ENCODE data around the gene ATP1B1.

ATP1B1 gene

DNA sequence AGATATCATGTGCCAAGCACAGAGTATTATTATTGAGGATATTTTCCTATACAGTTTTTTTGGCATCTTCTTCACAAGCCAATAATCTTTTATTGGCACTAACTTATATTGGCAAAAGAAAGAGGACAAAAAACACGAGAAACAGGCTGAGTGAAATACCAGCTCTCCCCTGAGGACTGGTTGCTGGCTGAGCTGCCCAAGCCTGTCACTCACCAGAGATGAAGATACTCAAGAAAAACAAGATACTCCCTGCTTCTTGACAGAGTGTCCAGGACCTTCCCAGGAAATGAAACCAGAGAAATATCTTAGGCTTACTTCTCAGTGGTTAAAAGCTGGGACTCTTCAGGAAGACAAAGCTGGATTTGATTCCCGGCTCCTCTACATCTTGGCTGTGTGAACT, 35.9 kb upstream of the ATP1B1 start:
- H3K4me3 ChIP-seq (ENCODE audit: low read depth, low read length): no peak overlapping the region
- TF ChIP-seq, protein P1, sequence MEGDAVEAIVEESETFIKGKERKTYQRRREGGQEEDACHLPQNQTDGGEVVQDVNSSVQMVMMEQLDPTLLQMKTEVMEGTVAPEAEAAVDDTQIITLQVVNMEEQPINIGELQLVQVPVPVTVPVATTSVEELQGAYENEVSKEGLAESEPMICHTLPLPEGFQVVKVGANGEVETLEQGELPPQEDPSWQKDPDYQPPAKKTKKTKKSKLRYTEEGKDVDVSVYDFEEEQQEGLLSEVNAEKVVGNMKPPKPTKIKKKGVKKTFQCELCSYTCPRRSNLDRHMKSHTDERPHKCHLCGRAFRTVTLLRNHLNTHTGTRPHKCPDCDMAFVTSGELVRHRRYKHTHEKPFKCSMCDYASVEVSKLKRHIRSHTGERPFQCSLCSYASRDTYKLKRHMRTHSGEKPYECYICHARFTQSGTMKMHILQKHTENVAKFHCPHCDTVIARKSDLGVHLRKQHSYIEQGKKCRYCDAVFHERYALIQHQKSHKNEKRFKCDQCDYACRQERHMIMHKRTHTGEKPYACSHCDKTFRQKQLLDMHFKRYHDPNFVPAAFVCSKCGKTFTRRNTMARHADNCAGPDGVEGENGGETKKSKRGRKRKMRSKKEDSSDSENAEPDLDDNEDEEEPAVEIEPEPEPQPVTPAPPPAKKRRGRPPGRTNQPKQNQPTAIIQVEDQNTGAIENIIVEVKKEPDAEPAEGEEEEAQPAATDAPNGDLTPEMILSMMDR (IDR thresholded peaks at IDR 0.05; ENCODE audit: insufficient read depth, low read depth, low read length, missing control alignments): no peak
- no peak for DNase-seq (ENCODE audit: low read depth)

DNA sequence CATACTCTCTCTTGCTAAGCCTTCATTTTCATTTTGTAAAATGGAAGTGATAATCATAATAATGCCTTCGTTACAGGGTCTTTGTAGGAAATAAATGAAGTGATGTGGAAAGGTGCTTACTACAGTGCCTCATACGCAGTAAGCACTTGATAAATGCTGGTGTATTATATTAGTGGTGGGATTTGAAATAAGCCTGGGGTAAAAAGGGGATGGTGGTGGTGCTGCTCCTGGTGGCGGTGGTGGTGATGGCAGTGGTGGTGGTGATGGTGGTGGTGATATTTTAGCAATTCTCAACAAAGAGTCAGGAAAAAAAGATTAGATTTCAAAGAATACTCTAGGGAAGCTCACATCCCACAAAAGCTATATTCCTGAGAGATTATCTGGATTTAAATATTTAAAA, 35.5 kb upstream of the ATP1B1 start:
- DNase-seq (ENCODE audit: low read depth): no peak
- H3K4me3 ChIP-seq (ENCODE audit: low read depth, low read length): no peak overlapping the region
- TF ChIP-seq, protein P1 (IDR thresholded peaks at IDR 0.05; ENCODE audit: insufficient read depth, low read depth, low read length, missing control alignments): peak; percentile 7

DNA sequence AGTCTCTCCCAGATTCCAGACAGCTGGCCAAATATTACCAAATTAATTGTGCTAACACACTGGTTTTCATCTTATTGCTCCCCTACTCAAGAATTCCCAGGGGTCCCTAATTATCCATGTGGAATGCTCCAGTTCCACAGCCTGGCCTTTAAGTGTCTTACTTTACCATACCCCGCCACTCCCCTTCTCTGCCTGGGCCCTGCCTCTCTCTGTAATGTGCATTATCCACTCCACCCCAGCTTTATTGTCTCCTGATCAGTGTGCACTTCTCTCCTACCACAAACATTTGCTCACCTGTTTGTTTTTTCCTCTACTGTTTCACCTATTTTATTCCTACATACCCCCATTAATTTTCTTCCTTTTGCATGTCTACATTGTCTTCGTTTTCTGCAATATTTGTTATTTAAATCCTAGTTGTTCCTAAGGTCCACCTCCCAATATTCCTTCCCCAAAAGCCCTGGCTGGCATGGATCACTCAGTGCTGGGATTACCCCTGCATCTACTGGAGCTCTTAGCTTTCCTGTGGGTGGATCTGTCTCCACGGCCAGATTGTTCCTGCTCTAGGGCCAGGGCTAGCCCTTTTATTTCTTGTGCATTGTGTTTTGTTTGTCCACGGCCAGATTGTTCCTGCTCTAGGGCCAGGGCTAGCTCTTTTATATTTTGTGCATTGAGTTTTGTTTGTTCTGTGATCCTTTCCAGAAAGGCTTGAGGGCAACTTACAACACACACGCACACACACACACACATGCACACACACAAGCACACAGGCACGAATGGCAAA, 33.4 kb upstream of the ATP1B1 start:
- DNase-seq (ENCODE audit: low read depth): no peak

DNA sequence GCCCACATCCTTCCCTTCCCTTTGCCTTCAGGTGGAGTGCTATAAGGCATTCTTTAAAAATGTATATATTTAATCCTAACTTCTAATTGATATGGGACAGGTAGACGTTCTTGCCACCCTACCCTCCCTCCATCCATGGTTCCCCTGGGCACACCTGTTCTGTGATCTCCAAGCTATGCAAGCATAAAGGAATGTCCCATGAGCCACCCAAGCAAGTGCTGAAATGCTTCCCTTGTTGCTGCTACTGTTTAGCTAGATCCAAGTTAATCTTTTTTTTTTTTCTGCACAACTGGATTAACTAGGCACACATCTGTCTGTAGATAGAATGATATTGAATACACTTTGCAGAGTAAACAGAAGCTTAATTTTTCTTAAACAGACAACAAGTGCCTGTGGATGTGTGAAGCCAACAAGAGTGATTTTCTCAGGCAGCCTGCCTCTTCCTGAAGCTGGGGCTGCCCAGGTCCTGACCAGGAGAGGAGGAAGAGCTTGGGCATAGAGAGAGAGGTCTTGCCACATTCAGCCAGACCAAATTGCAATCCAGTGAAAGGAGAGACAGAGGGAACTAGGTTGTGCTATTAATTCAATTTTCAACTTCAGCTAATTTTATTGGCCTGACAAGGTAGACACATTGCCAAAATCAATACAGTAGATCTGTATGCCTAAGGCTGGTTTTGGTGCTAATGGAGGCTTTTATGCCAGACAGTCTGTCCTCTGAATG, 28.2 kb upstream of the ATP1B1 start:
- no peak overlapping the region for H3K4me3 ChIP-seq (ENCODE audit: low read depth, low read length)
- no peak for DNase-seq (ENCODE audit: low read depth)
- TF ChIP-seq, protein P1 (IDR thresholded peaks at IDR 0.05; ENCODE audit: insufficient read depth, low read depth, low read length, missing control alignments): no peak

More for the DNA sequence above, 33.4 kb upstream of the ATP1B1 start:
- H3K4me3 ChIP-seq (ENCODE audit: low read depth, low read length): no peak overlapping the region
- TF ChIP-seq, protein P1 (IDR thresholded peaks at IDR 0.05; ENCODE audit: insufficient read depth, low read depth, low read length, missing control alignments): no peak

DNA sequence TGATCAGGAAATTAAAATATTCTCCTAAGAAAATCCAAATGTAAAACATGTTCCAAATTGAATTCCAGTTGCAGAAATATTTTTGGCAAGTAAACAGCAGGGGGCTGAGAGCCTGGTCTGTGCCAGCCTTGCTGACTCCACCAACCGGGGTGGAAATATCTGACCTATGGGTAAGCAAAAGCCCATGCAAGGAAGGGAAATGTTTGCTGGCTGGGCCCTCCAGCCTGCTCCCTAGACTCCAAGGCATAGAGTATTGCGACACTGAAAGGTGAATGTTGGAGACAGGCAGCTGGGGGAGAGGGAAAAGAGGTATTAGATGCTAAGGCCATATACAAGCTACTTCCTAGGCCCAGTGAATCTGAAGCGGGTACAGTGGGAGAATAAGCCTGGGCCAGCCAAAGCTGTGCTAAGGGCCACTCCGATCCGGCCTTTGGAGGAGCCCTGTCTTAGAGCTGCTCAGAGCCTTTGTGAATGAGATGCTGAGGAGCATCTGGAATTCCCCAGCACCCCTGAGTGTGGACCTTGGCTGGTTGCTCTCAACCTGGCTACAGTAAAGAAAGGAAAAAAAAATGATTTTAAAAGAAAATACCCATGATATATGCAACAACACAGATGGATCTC, 24.9 kb upstream of the ATP1B1 start:
- H3K4me3 ChIP-seq (ENCODE audit: low read depth, low read length): no peak overlapping the region
- TF ChIP-seq, protein P1 (IDR thresholded peaks at IDR 0.05; ENCODE audit: insufficient read depth, low read depth, low read length, missing control alignments): no peak
- DNase-seq (ENCODE audit: low read depth): no peak

DNA sequence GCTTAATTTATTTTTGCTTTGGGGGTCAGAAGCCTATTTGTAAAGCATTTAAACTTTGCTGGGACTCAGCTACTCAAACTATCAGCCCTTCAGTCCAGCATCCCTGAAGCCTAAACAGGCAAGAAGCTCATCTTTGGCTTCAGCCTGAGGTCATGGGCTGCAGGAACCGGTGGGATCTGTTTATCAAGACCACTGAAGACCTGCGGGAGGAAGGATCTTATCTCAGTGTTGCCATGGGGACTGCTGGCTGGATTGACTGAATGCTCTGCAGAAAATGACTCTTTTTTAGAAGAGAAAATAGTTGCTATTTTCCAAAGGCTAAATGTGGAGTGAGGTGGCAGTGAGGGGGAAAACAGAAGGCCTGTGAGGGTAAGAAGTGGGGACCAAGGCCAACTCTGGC, 20.6 kb upstream of the ATP1B1 start:
- TF ChIP-seq, protein P1 (IDR thresholded peaks at IDR 0.05; ENCODE audit: insufficient read depth, low read depth, low read length, missing control alignments): no peak
- H3K4me3 ChIP-seq (ENCODE audit: low read depth, low read length): no peak overlapping the region
- no peak for DNase-seq (ENCODE audit: low read depth)
